Tibial artery (tissue), 4 donors: ENCODE measurements around the gene SLC27A1.
A peak's percentile ranks its signal among the peaks of the same experiment; 100 is the strongest.
"Not testable (repeated sequence)": the region's sequence is repeated elsewhere in the genome, so short reads cannot be mapped to it uniquely, and the experiment has no call there.

Experiments
- DNase-seq, 2 donors: peaks; one replicate each; pipeline ENCODE4 v3.0.0-alpha.2; 2019
- H3K27ac ChIP-seq, 2 donors: fragments of 200-600 bp; sonication (generic) in 1 of 2; 1 replicate in 1 of 2; 2 replicates in 1 of 2; pipeline ENCODE4 v1.5.1; 2018 to 2019; ENCODE audit warnings: mild to moderate bottlenecking in 1 of 2
- H3K27me3 ChIP-seq, 2 donors: fragments of 200-600 bp; sonication (generic) in 1 of 2; one replicate each; pipeline versions ENCODE4 v1.5.1 to v1.6.0; 2016 to 2019
- H3K36me3 ChIP-seq, 3 donors: fragments of 200-600 bp; sonication (generic) in 2 of 3; one replicate each; pipeline ENCODE4 v1.5.1; 2016 to 2019; ENCODE audit warnings: mild to moderate bottlenecking in 2 of 3
- H3K4me1 ChIP-seq, 4 donors: fragments of 200-600 bp; sonication (generic) in 2 of 4; 1 replicate in 3 of 4; 2 replicates in 1 of 4; pipeline ENCODE4 v1.5.1; 2016 to 2019
- H3K4me3 ChIP-seq, 2 donors: fragments of 200-600 bp; sonication (generic) in 1 of 2; 1 replicate in 1 of 2; 2 replicates in 1 of 2; pipeline ENCODE4 v1.5.1; 2018 to 2019; ENCODE audit warnings: mild to moderate bottlenecking in 2 of 2
- H3K9me3 ChIP-seq, 3 donors: fragments of 200-600 bp; sonication (generic) in 1 of 3; one replicate each; pipeline ENCODE4 v1.5.1; 2016 to 2019
- CTCF ChIP-seq, 2 experiments: fragments of 200-600 bp in 1 of 2; fragments of 450-650 bp in 1 of 2; IDR thresholded peaks; one replicate each; pipeline ENCODE4 v1.5.1; 2017 to 2019; ENCODE audit warnings: antibody characterized with exemption in 2 of 2, mild to moderate bottlenecking in 1 of 2, moderate library complexity in 1 of 2
- intact Hi-C: fragments of 100-400 bp; cut with DNase I; formaldehyde crosslinking; loops from one replicate; pipeline ENCODE4 v1.15.0; 2023; ENCODE audit warnings: low total_unique reads

The SLC27A1 gene

GRCh38 chr19:17469481-17470067 is 750 bp upstream of the SLC27A1 start:
- TF ChIP-seq CTCF (IDR thresholded peaks at IDR 0.05), result no peak
- H3K9me3 ChIP-seq, result no peaks in the 10 kb centered on the region
- peak overlapping the region; percentile 96 to 99 for H3K4me3 ChIP-seq
- peak overlapping the region; percentile 92 to 95 for H3K27ac ChIP-seq
- H3K36me3 ChIP-seq, result no peaks in the 10 kb centered on the region
- no peaks in the 10 kb centered on the region for H3K27me3 ChIP-seq
- intact Hi-C loops, result loop anchor here (5.0 kb wide), 1 partner anchor 47 kb away; the partner anchor contains the start of gene MVB12A
- DNase-seq, result peak; percentile 99
- H3K4me1 ChIP-seq, result peaks cover 0 to 36% (median 26%) of the 10 kb centered on the region in 4 donors

- no peaks in the 10 kb centered on the region for H3K9me3 ChIP-seq
- no peak for TF ChIP-seq CTCF (IDR thresholded peaks at IDR 0.05)
- peak overlapping the region; percentile 96 to 99 for H3K4me3 ChIP-seq
- H3K27ac ChIP-seq, result peak overlapping the region; percentile 92 to 95
- DNase-seq, result no peak
- intact Hi-C loops, result no loop called here
- H3K4me1 ChIP-seq, result peaks cover 0 to 50% (median 39%) of the 10 kb centered on the region in 4 donors
- H3K27me3 ChIP-seq, result no peaks in the 10 kb centered on the region
- no peaks in the 10 kb centered on the region for H3K36me3 ChIP-seq
These were observed 1.2 kb downstream of the SLC27A1 start for GRCh38 chr19:17471410-17472125.

GRCh38 chr19:17473041-17473440 is 2.7 kb downstream of the SLC27A1 start:
- Histone ChIP-seq H3K4me1 (peaks cover 0 to 47% (median 35%) of the 10 kb centered on the region in 4 donors), H3K9me3 (no peaks in the 10 kb centered on the region), H3K27ac (no peak overlapping the region), H3K27me3 (no peaks in the 10 kb centered on the region), H3K4me3 (no peak overlapping the region), H3K36me3 (no peaks in the 10 kb centered on the region)
- DNase-seq, result no peak
- TF ChIP-seq CTCF (IDR thresholded peaks at IDR 0.05), result no peak
- intact Hi-C loops, result no loop called here

GRCh38 chr19:17475011-17475540 is 4.8 kb downstream of the SLC27A1 start:
- peaks cover 0 to 34% (median 25%) of the 10 kb centered on the region in 4 donors for H3K4me1 ChIP-seq
- peak overlapping the region; percentile 67 to 68 for H3K27ac ChIP-seq
- H3K9me3 ChIP-seq, H3K36me3 ChIP-seq, H3K27me3 ChIP-seq, DNase-seq, H3K4me3 ChIP-seq, intact Hi-C loops: not testable (repeated sequence)

GRCh38 chr19:17475541-17476115 is 5.3 kb downstream of the SLC27A1 start:
- H3K36me3 ChIP-seq, result no peaks in the 10 kb centered on the region
- H3K9me3 ChIP-seq, result no peaks in the 10 kb centered on the region
- no peak overlapping the region for H3K4me3 ChIP-seq
- H3K27ac ChIP-seq, result peak overlapping the region; percentile 67 to 68
- peaks cover 0 to 34% (median 25%) of the 10 kb centered on the region in 4 donors for H3K4me1 ChIP-seq
- peak; percentile 39 to 80 for DNase-seq
- H3K27me3 ChIP-seq, result no peaks in the 10 kb centered on the region
- intact Hi-C loops, result no loop called here
- TF ChIP-seq CTCF (IDR thresholded peaks at IDR 0.05), result no peak

GRCh38 chr19:17479325-17479791 is 9.0 kb downstream of the SLC27A1 start:
- Histone ChIP-seq H3K9me3 (no peaks in the 10 kb centered on the region), H3K36me3 (no peaks in the 10 kb centered on the region), H3K4me1 (peaks cover 0 to 19% (median 13%) of the 10 kb centered on the region in 4 donors), H3K27ac (no peak overlapping the region), H3K4me3 (no peak overlapping the region), H3K27me3 (no peaks in the 10 kb centered on the region)
- no peak for DNase-seq
- no peak for TF ChIP-seq CTCF (IDR thresholded peaks at IDR 0.05)
- intact Hi-C loops, result no loop called here
